ENCODE measurements around the gene EHD1.

Gene EHD1

DNA sequence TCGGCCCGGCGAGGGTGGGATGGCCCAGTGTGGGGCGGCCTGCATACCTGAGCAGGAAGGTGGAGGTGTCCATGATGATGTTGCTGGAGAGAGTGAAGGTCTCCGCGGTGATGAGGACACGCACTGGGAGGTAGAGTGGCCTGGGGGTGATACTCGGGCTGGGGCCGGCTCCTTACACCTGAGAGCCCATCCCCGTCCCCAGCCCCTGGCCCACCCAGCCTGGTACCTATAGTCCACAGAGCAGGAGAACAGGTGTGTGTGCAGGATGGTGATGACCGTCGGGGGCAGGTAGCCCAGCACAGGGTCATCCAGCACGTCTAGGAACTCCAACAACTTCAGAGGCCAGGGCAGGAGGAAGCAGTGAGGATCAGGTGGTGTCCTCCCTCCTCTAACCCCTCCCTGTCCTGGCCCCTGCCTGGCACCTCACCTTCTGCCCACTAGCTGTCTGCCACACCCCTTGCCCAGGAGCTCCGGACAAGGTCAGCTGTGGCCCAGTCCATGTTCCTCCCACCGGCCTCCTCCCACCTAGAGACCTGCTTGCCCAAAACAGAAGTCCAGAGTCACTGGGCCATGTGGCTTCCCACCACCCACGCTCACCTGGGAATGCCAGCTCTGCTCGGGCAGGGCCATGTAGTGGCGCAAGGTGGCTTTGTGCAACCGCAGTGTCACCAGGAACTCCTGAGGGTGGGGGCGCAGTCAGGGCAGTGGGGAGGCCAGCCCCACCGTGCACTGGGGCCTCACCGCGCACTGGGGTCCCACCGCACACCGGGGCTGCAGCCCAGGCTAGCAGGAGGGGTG, 27.3 kb upstream of the EHD1 start:
- POLR2A ChIA-PET: interaction anchor here (1.3 kb wide), 2 partner anchors 8 to 212 kb away, joined by 3 read pairs; partner anchors contain the start of gene ZNHIT2

DNA sequence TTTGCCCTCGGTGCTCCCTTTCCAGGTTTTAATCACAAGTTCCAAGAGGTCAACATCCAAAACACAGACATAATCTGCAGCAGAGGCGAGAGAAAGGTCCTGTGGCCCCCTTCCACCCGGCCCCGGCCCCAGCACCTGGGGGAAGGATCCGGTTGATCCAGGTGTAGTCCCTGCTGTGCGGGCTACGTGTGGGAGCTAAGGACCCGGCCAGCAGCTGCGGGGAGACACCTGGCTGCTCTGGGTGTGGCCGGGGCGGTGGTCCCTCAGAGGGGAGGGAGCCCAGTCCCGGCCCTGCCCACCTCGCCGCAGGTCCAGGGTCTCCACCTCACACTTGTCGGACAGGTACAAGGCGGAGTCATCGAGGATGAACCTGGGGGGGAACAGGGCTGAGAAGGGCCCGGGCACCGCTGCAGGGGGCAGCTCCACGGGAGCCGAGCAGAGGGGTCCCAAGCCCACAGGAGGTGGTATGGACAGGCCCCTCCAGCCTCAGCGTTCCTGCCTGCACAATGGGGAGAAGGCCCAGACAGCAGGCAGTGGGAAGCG, 24.9 kb upstream of the EHD1 start:
- no peak for DNase-seq (ENCODE audit: extremely low spot score)
- TF ChIP-seq FOXM1 (IDR thresholded peaks at IDR 0.05; ENCODE audit: borderline replicate concordance): no peak
- no peak for TF ChIP-seq ELF4 (IDR thresholded peaks at IDR 0.05)
- ChIA-PET CTCF (no interaction called here), POLR2A (no interaction called here)

More for the DNA sequence above, 27.3 kb upstream of the EHD1 start:
- CTCF ChIA-PET: no interaction called here
- TF ChIP-seq ZNF384 (IDR thresholded peaks at IDR 0.05): no peak
- TF ChIP-seq, protein P1, sequence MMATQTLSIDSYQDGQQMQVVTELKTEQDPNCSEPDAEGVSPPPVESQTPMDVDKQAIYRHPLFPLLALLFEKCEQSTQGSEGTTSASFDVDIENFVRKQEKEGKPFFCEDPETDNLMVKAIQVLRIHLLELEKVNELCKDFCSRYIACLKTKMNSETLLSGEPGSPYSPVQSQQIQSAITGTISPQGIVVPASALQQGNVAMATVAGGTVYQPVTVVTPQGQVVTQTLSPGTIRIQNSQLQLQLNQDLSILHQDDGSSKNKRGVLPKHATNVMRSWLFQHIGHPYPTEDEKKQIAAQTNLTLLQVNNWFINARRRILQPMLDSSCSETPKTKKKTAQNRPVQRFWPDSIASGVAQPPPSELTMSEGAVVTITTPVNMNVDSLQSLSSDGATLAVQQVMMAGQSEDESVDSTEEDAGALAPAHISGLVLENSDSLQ (IDR thresholded peaks at IDR 0.05): no peak
- TF ChIP-seq SUZ12 (IDR thresholded peaks at IDR 0.05): no peak
- TF ChIP-seq HDGF (IDR thresholded peaks at IDR 0.05; ENCODE audit: borderline replicate concordance): no peak
- TF ChIP-seq LEF1 (IDR thresholded peaks at IDR 0.05; ENCODE audit: borderline replicate concordance): no peak
- TF ChIP-seq FOXM1 (IDR thresholded peaks at IDR 0.05; ENCODE audit: borderline replicate concordance): no peak
- TF ChIP-seq BHLHE40 (IDR thresholded peaks at IDR 0.05; ENCODE audit: borderline replicate concordance): no peak
- TF ChIP-seq FOXA1 (IDR thresholded peaks at IDR 0.05): no peak
- TF ChIP-seq NFRKB (IDR thresholded peaks at IDR 0.05): no peak
- TF ChIP-seq SP1 (IDR thresholded peaks at IDR 0.05): no peak
- DNase-seq (ENCODE audit: extremely low spot score): no peak

DNA sequence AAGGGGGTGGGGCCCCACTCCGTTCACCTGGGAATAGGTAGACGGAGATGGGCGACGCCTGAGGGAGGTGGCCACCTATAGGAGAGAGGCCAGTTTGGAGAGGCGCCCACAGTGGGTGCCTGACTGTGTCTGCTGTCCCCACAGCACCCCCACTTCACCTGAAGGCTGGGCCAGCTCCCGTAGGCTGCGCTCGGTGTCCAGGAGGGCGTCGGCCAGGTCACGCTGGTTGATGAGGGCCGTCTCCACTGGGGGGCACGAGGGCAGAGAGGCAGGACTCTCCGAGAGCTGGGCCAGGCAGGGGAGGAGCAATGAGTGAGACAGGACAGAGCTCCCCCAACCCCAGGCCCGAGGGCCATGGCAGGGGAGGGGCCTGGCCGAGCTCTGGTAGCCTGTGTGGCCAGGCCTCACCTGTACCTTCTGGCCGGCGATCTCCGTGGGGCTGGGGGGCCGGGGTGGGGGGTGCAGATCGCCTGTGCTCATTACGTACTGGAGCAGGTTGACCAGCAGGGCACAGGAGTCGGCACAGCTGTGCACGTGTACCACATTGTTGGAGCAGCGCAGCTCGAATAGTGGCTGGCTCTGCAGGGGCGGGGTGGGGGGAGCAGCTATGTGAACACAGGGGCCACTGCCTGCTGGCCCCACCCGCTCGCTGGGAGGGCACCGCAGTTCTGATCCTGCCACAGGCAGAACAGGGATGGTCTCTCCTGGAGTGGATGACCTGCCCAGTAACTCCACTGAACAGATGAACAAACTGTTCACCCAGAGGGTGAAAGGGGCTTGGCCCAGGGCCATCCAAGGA, 23.9 kb upstream of the EHD1 start:
- TF ChIP-seq FOXA1 (IDR thresholded peaks at IDR 0.05) (no peak), TARDBP (IDR thresholded peaks at IDR 0.05) (no peak), SUZ12 (IDR thresholded peaks at IDR 0.05) (no peak), FOXM1 (IDR thresholded peaks at IDR 0.05; ENCODE audit: borderline replicate concordance) (no peak), SP1 (IDR thresholded peaks at IDR 0.05) (no peak)
- ChIA-PET POLR2A (no interaction called here), CTCF (interaction anchor here (0.8 kb wide), 1 partner anchor 53 kb away, joined by 3 read pairs; no protein-coding TSS in a partner anchor)
- DNase-seq (ENCODE audit: extremely low spot score): no peak

DNA sequence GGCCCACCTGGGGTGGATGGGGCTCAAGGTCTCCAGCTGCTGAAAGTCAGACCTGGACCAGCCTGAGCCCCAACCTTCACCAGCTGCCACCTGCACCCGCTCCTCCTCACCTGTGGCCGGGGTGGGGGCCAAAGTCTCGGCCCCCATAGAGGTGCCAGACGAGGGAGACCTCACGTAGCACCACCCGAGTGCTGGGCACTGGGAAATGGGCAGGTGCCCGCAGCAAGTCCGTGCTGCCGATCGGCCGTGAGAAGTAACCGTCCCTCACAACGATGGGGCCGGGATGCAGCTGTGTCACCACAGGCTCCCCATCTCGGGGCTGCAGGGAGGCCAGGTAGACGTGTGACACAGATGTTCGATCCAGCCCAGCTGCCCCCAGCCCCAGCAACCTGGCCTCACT, 22.4 kb upstream of the EHD1 start:
- no peak for DNase-seq (ENCODE audit: extremely low spot score)
- CTCF ChIA-PET: no interaction called here
- no peak for TF ChIP-seq ARNT (IDR thresholded peaks at IDR 0.05)
- TF ChIP-seq FOXA1 (IDR thresholded peaks at IDR 0.05): no peak
- no peak for TF ChIP-seq FOXK2 (IDR thresholded peaks at IDR 0.05)
- no peak for TF ChIP-seq TARDBP (IDR thresholded peaks at IDR 0.05)
- POLR2A ChIA-PET: no interaction called here

DNA sequence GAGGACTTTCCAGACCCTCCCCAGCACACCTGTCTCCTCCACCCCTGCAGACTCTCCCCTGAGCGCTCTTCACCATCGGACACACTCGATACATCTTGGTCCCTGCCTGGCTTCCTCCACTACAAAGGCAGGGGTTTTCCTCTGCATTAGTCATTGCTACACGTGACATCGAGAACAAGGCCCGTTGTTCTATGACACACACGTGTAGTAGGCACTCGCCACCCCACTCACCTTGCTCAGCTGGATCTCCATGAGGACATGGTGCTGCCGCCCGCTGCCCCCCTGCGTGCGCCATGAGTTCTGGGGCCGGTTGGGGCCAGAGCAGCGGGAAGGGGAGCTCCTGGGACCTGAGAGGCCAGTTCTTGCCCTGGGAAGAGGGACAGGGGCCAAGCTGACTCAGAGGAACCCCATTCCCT, 21.9 kb upstream of the EHD1 start:
- TF ChIP-seq ZNF384 (IDR thresholded peaks at IDR 0.05) (no peak), FOXA1 (IDR thresholded peaks at IDR 0.05) (no peak), SUZ12 (IDR thresholded peaks at IDR 0.05) (no peak), FOXM1 (IDR thresholded peaks at IDR 0.05; ENCODE audit: borderline replicate concordance) (no peak), ELF4 (IDR thresholded peaks at IDR 0.05) (no peak), CTBP1 (IDR thresholded peaks at IDR 0.05; ENCODE audit: borderline replicate concordance) (no peak), LEF1 (IDR thresholded peaks at IDR 0.05; ENCODE audit: borderline replicate concordance) (no peak), FOXK2 (IDR thresholded peaks at IDR 0.05) (no peak), ARNT (IDR thresholded peaks at IDR 0.05) (no peak), L3MBTL2 (conservative IDR thresholded peaks at IDR 0.05) (no peak), HDGF (IDR thresholded peaks at IDR 0.05; ENCODE audit: borderline replicate concordance) (no peak)
- TF ChIP-seq, protein P1 (IDR thresholded peaks at IDR 0.05): no peak
- POLR2A ChIA-PET: no interaction called here
- no peak for DNase-seq (ENCODE audit: extremely low spot score)
- CTCF ChIA-PET: no interaction called here

DNA sequence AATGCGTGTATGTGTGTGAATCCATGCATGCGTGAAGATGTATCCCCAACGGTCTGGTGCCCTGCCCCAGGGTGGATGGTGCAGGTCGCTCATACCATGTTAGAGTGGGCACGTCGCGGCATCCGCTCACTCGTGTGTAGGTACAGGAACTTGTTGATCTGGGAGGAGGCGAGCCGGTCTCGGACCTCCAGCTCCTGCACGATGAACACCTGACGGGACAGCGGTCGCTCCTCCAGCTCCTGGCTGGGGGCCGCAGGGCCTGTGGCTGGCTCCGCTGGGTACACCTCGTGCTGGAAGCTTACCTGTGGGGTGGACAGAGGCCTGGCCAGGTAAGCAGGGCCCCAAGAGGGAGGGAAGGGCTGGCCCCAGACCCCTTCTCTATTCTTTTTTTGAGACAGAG, 20.1 kb upstream of the EHD1 start:
- CTCF ChIA-PET: interaction anchor here (0.5 kb wide), 1 partner anchor 89 kb away, joined by 5 read pairs; no protein-coding TSS in a partner anchor
- DNase-seq (ENCODE audit: extremely low spot score): no peak
- TF ChIP-seq BHLHE40 (IDR thresholded peaks at IDR 0.05; ENCODE audit: borderline replicate concordance): no peak
- POLR2A ChIA-PET: no interaction called here

DNA sequence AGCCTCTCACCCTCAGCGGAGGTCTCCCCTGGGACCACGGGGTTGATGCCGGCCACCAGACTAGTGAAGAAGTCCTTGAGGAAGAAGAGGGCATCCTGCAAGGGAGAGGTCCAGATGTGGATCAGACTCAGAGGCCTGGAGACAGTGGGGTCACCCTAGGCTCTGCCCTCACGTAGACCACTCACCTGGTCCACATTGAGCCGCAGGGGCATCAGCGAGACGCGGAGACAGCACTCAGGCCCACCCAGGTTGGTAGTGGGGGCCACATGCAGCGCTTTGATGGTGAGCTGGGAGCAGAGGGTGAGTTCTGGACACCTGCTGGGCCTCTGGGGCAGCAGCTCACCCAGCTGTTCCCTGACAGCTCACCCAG, 19.6 kb upstream of the EHD1 start:
- no peak for DNase-seq (ENCODE audit: extremely low spot score)
- POLR2A ChIA-PET: interaction anchor here (1.1 kb wide), 1 partner anchor 8 kb away, joined by 3 read pairs; no protein-coding TSS in a partner anchor
- CTCF ChIA-PET: no interaction called here
- TF ChIP-seq ELF4 (IDR thresholded peaks at IDR 0.05) (no peak), TARDBP (IDR thresholded peaks at IDR 0.05) (no peak), CTBP1 (IDR thresholded peaks at IDR 0.05; ENCODE audit: borderline replicate concordance) (no peak), NFRKB (IDR thresholded peaks at IDR 0.05) (no peak), FOXM1 (IDR thresholded peaks at IDR 0.05; ENCODE audit: borderline replicate concordance) (no peak), SP1 (IDR thresholded peaks at IDR 0.05) (no peak), ARNT (IDR thresholded peaks at IDR 0.05) (no peak), HDGF (IDR thresholded peaks at IDR 0.05; ENCODE audit: borderline replicate concordance) (no peak), ZNF384 (IDR thresholded peaks at IDR 0.05) (no peak)

All from HEK293T (cell line).